ENCODE results near the gene PRTG. TPM values are rescaled to one million over a fixed set of nuclear protein-coding genes. Genes with fewer than 3 reads are reported as not detected.
A peak's percentile ranks its signal among the peaks of the same experiment; 100 is the strongest.

Gene PRTG
- total and polyA plus RNA-seq, 2 of the 13 experiments (the other 11 are each of a cell fraction or from before 2014, with no cell fraction given), result 13.2 to 22.3 TPM

DNA sequence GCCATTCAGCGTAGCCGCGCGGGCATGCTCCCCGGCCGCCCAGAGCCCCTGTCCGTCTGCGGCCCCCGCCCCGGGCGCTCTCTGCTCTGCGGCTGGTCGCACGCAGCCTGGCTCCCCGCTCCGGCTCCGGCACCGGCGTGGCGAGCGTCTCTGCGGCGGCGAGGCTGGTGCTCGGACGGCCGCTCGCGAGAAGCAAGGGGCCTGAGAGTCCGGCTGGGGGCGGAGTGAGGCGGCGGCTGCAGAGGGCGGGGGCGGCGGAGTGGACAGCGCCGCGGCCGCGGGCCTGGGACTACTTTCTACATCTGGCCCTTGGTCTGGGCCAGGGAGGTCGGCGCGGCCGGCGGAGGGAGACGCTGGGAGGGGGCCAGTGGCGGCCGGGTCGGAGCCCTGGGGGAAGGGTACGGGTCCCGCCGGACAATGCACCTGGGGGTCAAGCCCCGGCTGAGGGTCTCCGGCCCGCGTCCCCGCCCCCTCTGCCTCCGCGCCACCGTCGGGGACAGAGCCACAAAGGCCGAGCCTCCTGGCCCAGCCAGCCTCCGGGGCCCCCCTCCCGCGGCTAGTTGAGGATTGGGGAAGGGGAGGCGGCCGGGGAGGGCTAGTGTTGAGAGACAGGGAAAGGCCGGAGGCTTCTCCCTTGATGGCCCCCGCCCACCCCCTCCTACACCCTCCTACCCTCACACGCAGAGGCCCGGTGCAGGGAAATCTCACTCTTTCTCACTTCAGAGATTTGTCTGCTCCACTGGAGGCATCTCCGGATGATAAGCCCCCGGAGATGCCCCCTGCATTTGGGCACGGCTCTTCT is at the start of gene PRTG (continued):
- TF ChIP-seq, protein P1, sequence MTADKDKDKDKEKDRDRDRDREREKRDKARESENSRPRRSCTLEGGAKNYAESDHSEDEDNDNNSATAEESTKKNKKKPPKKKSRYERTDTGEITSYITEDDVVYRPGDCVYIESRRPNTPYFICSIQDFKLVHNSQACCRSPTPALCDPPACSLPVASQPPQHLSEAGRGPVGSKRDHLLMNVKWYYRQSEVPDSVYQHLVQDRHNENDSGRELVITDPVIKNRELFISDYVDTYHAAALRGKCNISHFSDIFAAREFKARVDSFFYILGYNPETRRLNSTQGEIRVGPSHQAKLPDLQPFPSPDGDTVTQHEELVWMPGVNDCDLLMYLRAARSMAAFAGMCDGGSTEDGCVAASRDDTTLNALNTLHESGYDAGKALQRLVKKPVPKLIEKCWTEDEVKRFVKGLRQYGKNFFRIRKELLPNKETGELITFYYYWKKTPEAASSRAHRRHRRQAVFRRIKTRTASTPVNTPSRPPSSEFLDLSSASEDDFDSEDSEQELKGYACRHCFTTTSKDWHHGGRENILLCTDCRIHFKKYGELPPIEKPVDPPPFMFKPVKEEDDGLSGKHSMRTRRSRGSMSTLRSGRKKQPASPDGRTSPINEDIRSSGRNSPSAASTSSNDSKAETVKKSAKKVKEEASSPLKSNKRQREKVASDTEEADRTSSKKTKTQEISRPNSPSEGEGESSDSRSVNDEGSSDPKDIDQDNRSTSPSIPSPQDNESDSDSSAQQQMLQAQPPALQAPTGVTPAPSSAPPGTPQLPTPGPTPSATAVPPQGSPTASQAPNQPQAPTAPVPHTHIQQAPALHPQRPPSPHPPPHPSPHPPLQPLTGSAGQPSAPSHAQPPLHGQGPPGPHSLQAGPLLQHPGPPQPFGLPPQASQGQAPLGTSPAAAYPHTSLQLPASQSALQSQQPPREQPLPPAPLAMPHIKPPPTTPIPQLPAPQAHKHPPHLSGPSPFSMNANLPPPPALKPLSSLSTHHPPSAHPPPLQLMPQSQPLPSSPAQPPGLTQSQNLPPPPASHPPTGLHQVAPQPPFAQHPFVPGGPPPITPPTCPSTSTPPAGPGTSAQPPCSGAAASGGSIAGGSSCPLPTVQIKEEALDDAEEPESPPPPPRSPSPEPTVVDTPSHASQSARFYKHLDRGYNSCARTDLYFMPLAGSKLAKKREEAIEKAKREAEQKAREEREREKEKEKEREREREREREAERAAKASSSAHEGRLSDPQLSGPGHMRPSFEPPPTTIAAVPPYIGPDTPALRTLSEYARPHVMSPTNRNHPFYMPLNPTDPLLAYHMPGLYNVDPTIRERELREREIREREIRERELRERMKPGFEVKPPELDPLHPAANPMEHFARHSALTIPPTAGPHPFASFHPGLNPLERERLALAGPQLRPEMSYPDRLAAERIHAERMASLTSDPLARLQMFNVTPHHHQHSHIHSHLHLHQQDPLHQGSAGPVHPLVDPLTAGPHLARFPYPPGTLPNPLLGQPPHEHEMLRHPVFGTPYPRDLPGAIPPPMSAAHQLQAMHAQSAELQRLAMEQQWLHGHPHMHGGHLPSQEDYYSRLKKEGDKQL (CRISPR knock-in tag; IDR thresholded peaks at IDR 0.05; ENCODE audit: low read depth), result no peak
- TF ChIP-seq ZNF782 (CRISPR knock-in tag; IDR thresholded peaks at IDR 0.05; ENCODE audit: borderline replicate concordance) (no peak), ZNF280B (CRISPR knock-in tag; IDR thresholded peaks at IDR 0.05; ENCODE audit: borderline replicate concordance) (peak; percentile 69; the same call in 1 of the 2 replicates), MED13 (CRISPR knock-in tag; IDR thresholded peaks at IDR 0.05) (peak; percentile 29; the same call in 1 of the 2 replicates), ZBTB7A (CRISPR knock-in tag; IDR thresholded peaks at IDR 0.05) (peak; percentile 97), ZNF713 (CRISPR knock-in tag; IDR thresholded peaks at IDR 0.05) (no peak), TEAD3 (CRISPR knock-in tag; optimal IDR thresholded peaks at IDR 0.05; ENCODE audit: borderline replicate concordance) (peak; percentile 50), ZNF20 (CRISPR knock-in tag; IDR thresholded peaks at IDR 0.05) (0 out of 2 replicates have a peak, but pooled peaks have one; percentile 52), ZSCAN9 (CRISPR knock-in tag; IDR thresholded peaks at IDR 0.05; ENCODE audit: borderline replicate concordance) (no peak), SALL2 (CRISPR knock-in tag; IDR thresholded peaks at IDR 0.05) (peak; percentile 83), DDIT3 (CRISPR knock-in tag; IDR thresholded peaks at IDR 0.05) (no peak), NAIF1 (CRISPR knock-in tag; IDR thresholded peaks at IDR 0.05; ENCODE audit: borderline replicate concordance) (peak; percentile 80; the same call in 1 of the 2 replicates), MEF2D (CRISPR knock-in tag; IDR thresholded peaks at IDR 0.05) (peak; percentile 57; the same call in 1 of the 2 replicates), ZNF883 (CRISPR knock-in tag; IDR thresholded peaks at IDR 0.05; ENCODE audit: not compliant biosample characterization) (peak; percentile 66)
- TF ChIP-seq, protein P2, sequence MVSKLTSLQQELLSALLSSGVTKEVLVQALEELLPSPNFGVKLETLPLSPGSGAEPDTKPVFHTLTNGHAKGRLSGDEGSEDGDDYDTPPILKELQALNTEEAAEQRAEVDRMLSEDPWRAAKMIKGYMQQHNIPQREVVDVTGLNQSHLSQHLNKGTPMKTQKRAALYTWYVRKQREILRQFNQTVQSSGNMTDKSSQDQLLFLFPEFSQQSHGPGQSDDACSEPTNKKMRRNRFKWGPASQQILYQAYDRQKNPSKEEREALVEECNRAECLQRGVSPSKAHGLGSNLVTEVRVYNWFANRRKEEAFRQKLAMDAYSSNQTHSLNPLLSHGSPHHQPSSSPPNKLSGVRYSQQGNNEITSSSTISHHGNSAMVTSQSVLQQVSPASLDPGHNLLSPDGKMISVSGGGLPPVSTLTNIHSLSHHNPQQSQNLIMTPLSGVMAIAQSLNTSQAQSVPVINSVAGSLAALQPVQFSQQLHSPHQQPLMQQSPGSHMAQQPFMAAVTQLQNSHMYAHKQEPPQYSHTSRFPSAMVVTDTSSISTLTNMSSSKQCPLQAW (CRISPR knock-in tag; IDR thresholded peaks at IDR 0.05), result no peak
- TF ChIP-seq, protein P3, sequence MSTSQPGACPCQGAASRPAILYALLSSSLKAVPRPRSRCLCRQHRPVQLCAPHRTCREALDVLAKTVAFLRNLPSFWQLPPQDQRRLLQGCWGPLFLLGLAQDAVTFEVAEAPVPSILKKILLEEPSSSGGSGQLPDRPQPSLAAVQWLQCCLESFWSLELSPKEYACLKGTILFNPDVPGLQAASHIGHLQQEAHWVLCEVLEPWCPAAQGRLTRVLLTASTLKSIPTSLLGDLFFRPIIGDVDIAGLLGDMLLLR (CRISPR knock-in tag; IDR thresholded peaks at IDR 0.05), result no peak
- TF ChIP-seq, protein P4, sequence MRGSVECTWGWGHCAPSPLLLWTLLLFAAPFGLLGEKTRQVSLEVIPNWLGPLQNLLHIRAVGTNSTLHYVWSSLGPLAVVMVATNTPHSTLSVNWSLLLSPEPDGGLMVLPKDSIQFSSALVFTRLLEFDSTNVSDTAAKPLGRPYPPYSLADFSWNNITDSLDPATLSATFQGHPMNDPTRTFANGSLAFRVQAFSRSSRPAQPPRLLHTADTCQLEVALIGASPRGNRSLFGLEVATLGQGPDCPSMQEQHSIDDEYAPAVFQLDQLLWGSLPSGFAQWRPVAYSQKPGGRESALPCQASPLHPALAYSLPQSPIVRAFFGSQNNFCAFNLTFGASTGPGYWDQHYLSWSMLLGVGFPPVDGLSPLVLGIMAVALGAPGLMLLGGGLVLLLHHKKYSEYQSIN (CRISPR knock-in tag; IDR thresholded peaks at IDR 0.05; ENCODE audit: borderline replicate concordance), result no peak

Measured in HepG2 (cell line).